DOHH2 (cell line): Measurements from ENCODE around the gene HMSD.

Experiments used
- H3F3A ChIP-seq: fragments of 200-600 bp; sonication (generic), shearing (Covaris generic); 2 replicates; pipeline ENCODE4 v1.6.0; 2016; ENCODE audit warnings: antibody characterized with exemption, mild to moderate bottlenecking; ENCODE audit not compliant: control insufficient read depth, insufficient read depth
- H3K27ac ChIP-seq: fragments of 200-600 bp; sonication (generic); 2 replicates; pipeline ENCODE4 v1.5.1; 2014; ENCODE audit warnings: low read depth, mild to moderate bottlenecking, low read length, moderate library complexity
- H3K27me3 ChIP-seq: fragments of 200-600 bp; sonication (generic); 2 replicates; pipeline ENCODE4 v1.6.1; 2014; ENCODE audit warnings: mild to moderate bottlenecking, low read length, mixed read lengths; ENCODE audit not compliant: control insufficient read depth
- H3K36me3 ChIP-seq: fragments of 200-600 bp; sonication (generic); 2 replicates; pipeline ENCODE4 v1.6.1; 2014; ENCODE audit warnings: mild to moderate bottlenecking, low read length, moderate library complexity, mixed read lengths; ENCODE audit not compliant: control insufficient read depth
- H3K4me1 ChIP-seq: fragments of 200-600 bp; sonication (generic); 2 replicates; pipeline ENCODE4 v1.6.1; 2014; ENCODE audit warnings: mild to moderate bottlenecking, low read length, mixed read lengths; ENCODE audit not compliant: control insufficient read depth
- H3K4me2 ChIP-seq: fragments of 200-600 bp; sonication (generic); 2 replicates; pipeline ENCODE4 v1.6.0; 2014; ENCODE audit warnings: mild to moderate bottlenecking, low read length, moderate library complexity
- H3K4me3 ChIP-seq: fragments of 200-600 bp; sonication (generic); 2 replicates; pipeline ENCODE4 v1.5.1; 2014; ENCODE audit warnings: mild to moderate bottlenecking, low read length, mixed read lengths
- H3K79me2 ChIP-seq: fragments of 200-600 bp; sonication (generic); 2 replicates; pipeline ENCODE4 v1.6.1; 2014; ENCODE audit warnings: mild to moderate bottlenecking, low read length, mixed read lengths; ENCODE audit not compliant: control insufficient read depth
- H3K9me2 ChIP-seq: fragments of 200-600 bp; sonication (generic); replicated peaks from 2 replicates; pipeline ENCODE4 v1.6.1; 2014; ENCODE audit warnings: mild to moderate bottlenecking, low read length, mixed read lengths; ENCODE audit not compliant: control insufficient read depth
- H3K9me3 ChIP-seq: fragments of 200-600 bp; sonication (generic); 2 replicates; pipeline ENCODE4 v1.6.1; 2014; ENCODE audit warnings: antibody characterized with exemption, low read length, mixed read lengths; ENCODE audit not compliant: control insufficient read depth, insufficient read depth
- H4K20me1 ChIP-seq: fragments of 200-600 bp; sonication (generic); 2 replicates; pipeline ENCODE4 v1.6.0; 2014; ENCODE audit warnings: low read depth, mild to moderate bottlenecking, antibody characterized with exemption, low read length, moderate library complexity; ENCODE audit not compliant: control insufficient read depth, insufficient read depth
- CTCF ChIP-seq: fragments of 200-600 bp; sonication (generic); IDR thresholded peaks from one replicate; pipeline ENCODE4 v1.5.1; 2014; ENCODE audit warnings: antibody characterized with exemption, mild to moderate bottlenecking, low read depth, low read length; ENCODE audit not compliant: poor library complexity, severe bottlenecking
- EZH2phosphoT487 ChIP-seq: fragments of 200-600 bp; sonication (generic); IDR thresholded peaks from 2 replicates; pipeline ENCODE4 v1.6.1; 2017; ENCODE audit warnings: borderline replicate concordance, mild to moderate bottlenecking, antibody characterized with exemption, low read length, moderate library complexity, mixed read lengths

HMSD gene

GRCh38 chr18:63905361-63905760 is 43.7 kb upstream of the HMSD start:
- Histone ChIP-seq H3K4me3 (no peak overlapping the region), H3K27me3 (no peaks in the 10 kb centered on the region), H4K20me1 (no peaks in the 10 kb centered on the region), H3K79me2 (no peaks in the 10 kb centered on the region), H3K9me3 (no peaks in the 10 kb centered on the region), H3K27ac (no peak overlapping the region), H3K4me2 (no peak overlapping the region), H3K4me1 (no peaks in the 10 kb centered on the region), H3K36me3 (no peaks in the 10 kb centered on the region), H3K9me2 (no peaks in the 10 kb centered on the region), H3F3A (no peaks in the 10 kb centered on the region)
- no peak for TF ChIP-seq EZH2phosphoT487
- no peak for TF ChIP-seq CTCF

GRCh38 chr18:63906056-63906455 is 43.0 kb upstream of the HMSD start:
- Histone ChIP-seq H3K9me3 (no peaks in the 10 kb centered on the region), H3K36me3 (no peaks in the 10 kb centered on the region), H3F3A (no peaks in the 10 kb centered on the region), H3K27me3 (no peaks in the 10 kb centered on the region), H3K9me2 (no peaks in the 10 kb centered on the region), H3K4me3 (no peak overlapping the region), H3K4me2 (no peak overlapping the region), H3K79me2 (no peaks in the 10 kb centered on the region), H3K4me1 (no peaks in the 10 kb centered on the region), H4K20me1 (no peaks in the 10 kb centered on the region), H3K27ac (no peak overlapping the region)
- TF ChIP-seq CTCF (no peak), EZH2phosphoT487 (no peak)

- Histone ChIP-seq H3K9me2 (no peaks in the 10 kb centered on the region), H3K27ac (no peak within 1 kb of the TSS), H3F3A (no peaks in the 10 kb centered on the region), H3K4me1 (no peaks in the 10 kb centered on the region), H3K36me3 (no peaks in the 10 kb centered on the region), H3K9me3 (no peaks in the 10 kb centered on the region), H3K4me3 (no peak within 1 kb of the TSS), H3K79me2 (no peaks in the 10 kb centered on the region), H3K4me2 (no peak within 1 kb of the TSS), H3K27me3 (no peaks in the 10 kb centered on the region), H4K20me1 (no peaks in the 10 kb centered on the region)
- TF ChIP-seq CTCF (no peak), EZH2phosphoT487 (no peak)
Measured at GRCh38 chr18:63907664-63908063, 41.4 kb upstream of the HMSD start, which contains the start of gene SERPINB10. TSS of gene SERPINB10 (plus strand) at chr18:63907958. CDS start at chr18:63915511, 7,553 bp downstream.
